GM13976 (cell line): ENCODE measurements around the gene CDK14.

Experiments used
- DNase-seq: peaks from one replicate; pipeline ENCODE4 v3.0.0; 2012; ENCODE audit warnings: low spot score
- in situ Hi-C: fragments of 300-500 bp; cut with MboI; formaldehyde crosslinking; loops from one replicate; pipeline ENCODE4 v1.12.0; 2022; ENCODE audit warnings: low sequenced_read_pairs, mixed read lengths, inconsistent platforms; ENCODE audit not compliant: unreplicated experiment
- TF ChIP-seq, protein P1 (sequence below): IDR thresholded peaks from 2 replicates; pipeline ENCODE4 v1.5.1; 2012; ENCODE audit warnings: borderline replicate concordance, mild to moderate bottlenecking; ENCODE audit not compliant: insufficient read depth; ENCODE audit errors: extremely low read depth, missing control alignments, control extremely low read depth

CDK14 gene

DNA sequence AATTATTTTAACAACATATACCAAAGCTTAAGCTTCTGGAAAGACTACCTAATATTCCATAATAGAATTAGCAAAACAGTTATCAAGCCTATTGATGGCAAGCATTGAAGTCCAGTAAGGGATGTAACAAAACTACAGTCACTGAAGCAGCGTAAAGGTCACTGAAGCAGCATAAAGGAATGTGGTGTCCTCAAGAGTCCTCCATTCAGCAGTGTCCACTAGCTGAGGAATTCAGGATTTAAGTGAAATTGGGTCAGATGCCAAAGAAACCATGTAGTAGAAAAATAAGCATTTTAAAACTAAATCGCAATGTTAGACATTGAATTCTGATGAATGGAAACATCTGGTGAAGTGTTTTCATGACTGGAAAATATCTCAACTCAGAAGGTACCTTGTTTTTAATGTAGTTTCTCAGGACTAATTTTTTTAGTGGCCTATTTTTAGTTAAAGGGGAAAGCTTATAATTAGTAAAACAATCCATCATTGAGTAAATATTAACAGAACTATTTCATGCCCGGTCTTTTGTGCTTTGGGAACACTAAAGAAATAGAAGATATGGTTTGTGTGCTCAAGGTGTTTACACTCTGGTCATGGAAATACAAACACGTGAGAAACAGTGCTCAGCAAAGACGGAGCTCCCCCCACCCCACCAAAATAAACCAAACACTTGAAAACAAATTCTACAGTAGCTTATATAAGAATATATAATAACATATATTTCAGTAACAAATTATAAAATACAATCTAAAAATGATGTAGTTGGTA is 121.4 kb downstream of the CDK14 start:
- DNase-seq, result no peak
- in situ Hi-C loops, result loop anchor here (25.0 kb wide), 1 partner anchor 320 kb away; no protein-coding TSS in a partner anchor
- TF ChIP-seq, protein P1, sequence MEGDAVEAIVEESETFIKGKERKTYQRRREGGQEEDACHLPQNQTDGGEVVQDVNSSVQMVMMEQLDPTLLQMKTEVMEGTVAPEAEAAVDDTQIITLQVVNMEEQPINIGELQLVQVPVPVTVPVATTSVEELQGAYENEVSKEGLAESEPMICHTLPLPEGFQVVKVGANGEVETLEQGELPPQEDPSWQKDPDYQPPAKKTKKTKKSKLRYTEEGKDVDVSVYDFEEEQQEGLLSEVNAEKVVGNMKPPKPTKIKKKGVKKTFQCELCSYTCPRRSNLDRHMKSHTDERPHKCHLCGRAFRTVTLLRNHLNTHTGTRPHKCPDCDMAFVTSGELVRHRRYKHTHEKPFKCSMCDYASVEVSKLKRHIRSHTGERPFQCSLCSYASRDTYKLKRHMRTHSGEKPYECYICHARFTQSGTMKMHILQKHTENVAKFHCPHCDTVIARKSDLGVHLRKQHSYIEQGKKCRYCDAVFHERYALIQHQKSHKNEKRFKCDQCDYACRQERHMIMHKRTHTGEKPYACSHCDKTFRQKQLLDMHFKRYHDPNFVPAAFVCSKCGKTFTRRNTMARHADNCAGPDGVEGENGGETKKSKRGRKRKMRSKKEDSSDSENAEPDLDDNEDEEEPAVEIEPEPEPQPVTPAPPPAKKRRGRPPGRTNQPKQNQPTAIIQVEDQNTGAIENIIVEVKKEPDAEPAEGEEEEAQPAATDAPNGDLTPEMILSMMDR, result no peak

DNA sequence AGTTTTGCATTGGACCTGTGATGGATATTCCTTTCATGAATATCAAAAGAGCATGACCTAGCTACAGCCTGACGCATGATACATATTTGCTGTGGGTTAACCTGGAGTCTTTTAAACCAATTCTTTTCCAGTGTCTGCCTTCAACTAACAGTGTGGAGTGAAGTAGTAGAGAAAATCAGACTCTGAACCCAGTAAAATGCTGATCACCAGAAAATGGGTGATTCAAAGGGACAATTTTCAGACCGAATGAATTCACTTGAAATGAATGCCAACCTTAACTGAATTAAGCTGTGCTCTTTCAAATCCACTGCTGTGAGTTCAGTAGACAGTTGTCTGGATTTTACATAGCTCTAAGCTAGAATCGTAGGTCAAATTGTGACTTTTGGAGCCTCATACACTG is 123.0 kb downstream of the CDK14 start:
- TF ChIP-seq, protein P1, result no peak
- DNase-seq, result no peak
- in situ Hi-C loops, result loop anchor here (25.0 kb wide), 1 partner anchor 318 kb away; no protein-coding TSS in a partner anchor

DNA sequence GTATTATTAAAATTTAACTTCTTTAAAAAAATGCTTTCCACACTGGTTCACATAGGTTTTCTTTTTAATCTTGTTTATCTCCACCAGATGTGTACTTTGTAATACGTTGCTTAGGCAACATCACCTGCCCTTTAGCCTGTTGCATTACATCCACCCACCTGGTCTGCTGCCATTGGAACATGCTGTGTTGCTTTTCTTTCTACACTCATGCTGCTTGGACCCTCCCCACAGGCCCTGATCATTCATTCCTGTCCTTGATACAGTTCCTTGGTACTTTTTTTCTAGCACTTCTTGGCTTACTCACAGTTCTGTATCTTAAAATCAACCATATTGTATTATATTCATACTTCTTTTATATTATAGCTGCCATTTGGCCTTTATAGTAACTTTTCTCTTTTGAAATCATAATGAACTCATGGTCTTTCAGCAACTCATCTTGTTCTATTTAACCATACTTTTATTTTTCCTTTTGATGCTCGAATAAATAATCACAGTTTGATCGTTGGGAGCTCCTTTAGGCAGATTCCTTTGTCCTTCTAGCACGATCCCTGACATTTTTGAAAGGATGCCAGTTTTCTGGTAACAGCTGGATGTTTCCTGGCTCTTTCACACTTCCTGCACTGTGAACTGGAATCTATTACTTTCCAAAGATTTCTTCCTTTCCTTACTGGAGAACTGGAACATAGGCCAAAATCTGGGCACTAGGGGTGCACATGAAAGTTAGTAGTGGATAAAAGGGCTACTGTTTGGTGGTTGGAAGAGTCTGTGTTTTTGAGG is 125.1 kb downstream of the CDK14 start:
- in situ Hi-C loops, result loop anchor here (25.0 kb wide), 1 partner anchor 316 kb away; no protein-coding TSS in a partner anchor
- no peak for DNase-seq

DNA sequence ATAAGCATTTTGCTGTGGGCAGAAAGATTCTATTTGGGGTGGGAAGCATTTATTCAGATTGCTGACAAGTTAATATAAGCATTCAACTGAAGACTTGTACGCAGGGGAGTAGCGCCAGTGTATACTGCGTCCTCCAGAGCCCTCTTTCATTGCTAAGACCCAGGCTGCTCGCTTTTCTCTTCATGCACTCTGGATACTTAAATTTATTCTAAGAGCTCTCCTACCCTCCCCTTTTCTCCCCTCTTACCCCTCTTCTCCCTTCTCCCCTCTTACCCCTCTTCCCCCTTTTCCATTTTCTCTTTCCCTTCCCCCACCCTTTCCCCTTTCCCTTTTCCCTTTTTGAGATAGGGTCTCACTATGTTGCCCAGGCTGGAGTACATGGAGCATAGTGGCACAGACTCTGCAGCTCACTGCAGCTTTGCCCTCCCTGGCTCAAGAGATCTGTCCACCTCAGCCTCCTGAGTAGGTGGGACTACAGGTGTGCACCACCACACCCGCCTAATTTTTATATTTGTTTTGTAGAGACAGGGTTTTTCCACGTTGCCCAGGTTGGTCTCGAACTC is 125.8 kb downstream of the CDK14 start:
- DNase-seq, result no peak
- in situ Hi-C loops, result loop anchor here (25.0 kb wide), 1 partner anchor 315 kb away; no protein-coding TSS in a partner anchor
- TF ChIP-seq, protein P1, result no peak

More for the DNA sequence above, 125.1 kb downstream of the CDK14 start:
- TF ChIP-seq, protein P1, result no peak

DNA sequence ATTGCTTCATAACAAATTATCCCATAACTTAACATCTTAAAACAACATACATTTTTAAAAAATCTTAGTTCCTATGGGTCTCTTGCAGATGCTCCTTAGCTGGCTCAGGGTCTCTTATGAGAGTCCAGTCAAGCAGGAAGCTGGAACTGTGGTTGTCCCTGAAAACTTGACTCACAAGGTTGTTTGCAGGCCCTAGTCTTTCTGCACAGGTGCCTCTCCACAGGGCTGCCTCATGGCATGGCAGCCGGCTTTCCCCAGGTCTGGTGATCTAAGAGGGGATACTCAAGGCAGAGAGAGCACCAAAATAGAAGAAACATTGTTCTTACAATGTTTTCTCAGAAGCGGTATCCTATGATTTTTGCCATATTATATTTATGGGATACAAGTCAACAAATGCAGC is 127.1 kb downstream of the CDK14 start:
- in situ Hi-C loops, result loop anchor here (25.0 kb wide), 1 partner anchor 314 kb away; no protein-coding TSS in a partner anchor
- no peak for DNase-seq
- TF ChIP-seq, protein P1, result no peak

DNA sequence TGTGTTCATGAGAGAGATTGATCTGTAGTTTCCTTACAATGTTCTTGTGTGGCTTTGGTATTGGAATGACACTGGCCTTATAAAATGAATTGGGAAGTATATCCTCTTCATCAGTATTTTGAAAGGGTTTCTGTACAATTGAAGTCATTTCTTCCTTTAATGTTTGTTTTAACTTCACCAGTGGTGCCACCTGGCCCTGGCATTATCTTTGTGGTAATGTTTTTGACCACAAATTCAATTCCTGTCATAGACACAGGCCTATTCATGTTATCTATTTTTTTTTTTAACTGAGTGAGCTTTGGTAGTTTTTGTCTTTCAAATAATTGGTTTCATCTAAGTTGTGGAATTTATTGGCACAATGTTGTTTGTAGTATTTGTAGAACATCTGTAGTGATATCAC is 127.7 kb downstream of the CDK14 start:
- no peak for DNase-seq
- TF ChIP-seq, protein P1, result no peak
- in situ Hi-C loops, result loop anchor here (25.0 kb wide), 1 partner anchor 313 kb away; no protein-coding TSS in a partner anchor
